HG02678 (cell line): ENCODE measurements around the gene ACAP2.
"Not testable (repeated sequence)": the region's sequence is repeated elsewhere in the genome, so short reads cannot be mapped to it uniquely, and the experiment has no call there.

Experiments used
- ATAC-seq: cut with Tn5 transposase; IDR thresholded peaks from one replicate; pipeline ENCODE4 v1.9.1; 2021; ENCODE audit warnings: mild to moderate bottlenecking, moderate library complexity; ENCODE audit not compliant: unreplicated experiment

Gene ACAP2

DNA sequence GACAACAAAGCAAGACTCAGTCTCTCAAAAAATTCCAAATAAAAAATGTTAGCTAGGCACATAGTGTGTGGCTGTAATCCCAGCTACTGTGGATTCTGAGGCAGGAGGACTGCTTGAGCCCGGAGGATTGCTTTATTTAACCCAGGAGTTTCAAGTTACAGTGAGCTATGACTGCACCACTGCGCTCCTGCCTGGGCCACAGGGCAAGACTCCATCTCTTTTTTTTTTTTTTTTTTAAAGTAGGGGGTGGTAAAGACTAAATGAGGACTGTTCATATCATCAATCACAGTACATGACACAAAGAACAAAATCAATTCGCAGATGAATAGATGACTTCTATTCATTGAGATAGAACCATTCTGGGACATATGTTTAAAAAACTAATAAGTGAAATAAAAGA is 48.1 kb downstream of the ACAP2 start:
- no peak for ATAC-seq

DNA sequence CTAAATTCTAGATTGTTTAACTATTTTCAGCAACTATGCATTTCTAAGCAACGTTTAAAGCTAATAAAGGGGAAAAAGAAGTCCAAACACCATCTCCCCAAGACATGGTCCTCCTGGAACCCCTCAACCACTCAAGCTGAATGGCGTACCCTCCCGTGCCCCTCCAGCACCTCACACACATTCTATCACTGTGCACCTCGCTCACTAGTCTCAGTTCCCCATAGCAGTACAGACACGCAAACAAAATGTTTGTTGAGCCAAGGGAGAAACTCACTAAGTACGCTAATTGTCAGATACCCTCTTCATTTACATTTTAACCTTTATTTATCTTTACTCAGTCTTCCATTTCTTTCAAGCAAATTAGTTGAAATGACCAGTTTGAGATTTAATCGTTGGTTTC is 48.8 kb downstream of the ACAP2 start:
- peak; percentile 70 for ATAC-seq

DNA sequence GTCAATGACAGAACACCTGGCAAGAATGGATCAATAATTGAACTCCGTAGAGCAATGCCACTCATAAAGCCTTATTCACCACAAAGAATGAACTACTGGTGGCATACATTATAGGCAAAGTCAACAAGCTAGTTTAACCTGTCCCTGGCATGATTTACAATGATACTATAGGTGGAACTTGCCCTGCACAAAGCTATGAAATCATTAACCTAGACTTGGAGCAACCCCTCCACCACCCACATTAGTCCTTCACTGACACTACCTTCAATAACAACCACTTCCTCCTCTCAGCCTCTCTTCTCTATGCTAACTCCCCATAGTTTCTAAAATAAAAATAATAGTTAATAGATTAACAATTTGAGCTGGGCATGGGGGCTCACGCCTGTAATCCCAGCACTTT is 54.4 kb downstream of the ACAP2 start:
- ATAC-seq: no peak

DNA sequence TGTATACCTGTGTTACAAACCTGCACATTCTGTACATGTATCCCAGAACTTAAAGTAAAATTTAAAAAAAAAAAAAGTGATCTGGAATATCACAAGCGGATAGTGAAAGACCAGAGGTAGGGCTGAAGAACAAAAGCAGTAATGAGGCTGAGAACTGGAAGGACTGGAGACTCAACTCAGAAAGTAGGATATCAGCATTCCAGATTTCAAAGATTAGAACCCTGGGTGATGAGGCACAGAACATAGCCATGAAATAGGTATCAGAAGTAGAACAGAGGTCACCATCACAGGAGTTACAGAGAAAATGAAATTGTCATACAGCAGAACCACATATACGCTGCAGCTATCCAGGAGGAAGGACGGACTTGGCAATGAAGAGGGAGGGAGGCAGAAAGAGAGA is 56.1 kb downstream of the ACAP2 start:
- no peak for ATAC-seq

DNA sequence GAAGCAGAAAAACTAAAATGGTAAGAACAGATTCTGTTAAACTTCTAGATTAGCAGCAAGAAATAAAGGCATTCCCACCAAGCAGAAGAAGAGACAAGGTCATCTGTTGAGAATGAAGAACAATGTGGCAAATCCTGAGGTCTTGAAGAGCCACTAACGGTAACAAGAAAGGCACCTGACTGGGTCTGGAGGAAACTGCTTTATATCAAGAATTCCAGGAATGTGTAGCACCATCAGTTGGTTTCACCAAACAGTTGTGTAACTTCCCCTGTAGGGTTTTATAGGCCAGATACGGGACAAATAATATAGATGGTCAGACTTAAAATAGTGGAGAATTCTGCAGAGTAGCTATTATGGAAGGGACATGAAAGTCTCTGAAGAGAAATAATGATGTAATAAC is 57.3 kb downstream of the ACAP2 start:
- ATAC-seq: no peak

DNA sequence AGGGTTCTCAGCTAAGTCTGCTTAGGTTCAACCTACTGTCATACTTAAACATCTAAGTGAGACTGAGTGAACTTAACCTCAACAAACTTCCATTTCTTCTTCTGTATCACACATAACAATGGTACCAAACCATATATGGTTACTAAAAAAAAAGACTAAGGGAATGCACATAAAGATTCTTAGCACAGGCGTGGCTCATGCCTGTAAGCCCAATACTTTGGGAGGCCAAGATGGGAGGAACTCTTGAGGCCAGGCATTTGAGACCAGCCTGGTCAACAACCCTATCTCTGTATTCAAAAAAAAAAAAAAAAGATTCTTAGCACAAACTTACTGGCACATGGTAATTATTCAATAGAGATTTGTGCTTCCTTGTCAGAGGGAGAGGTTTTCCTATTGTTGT is 57.9 kb downstream of the ACAP2 start:
- ATAC-seq: no peak

DNA sequence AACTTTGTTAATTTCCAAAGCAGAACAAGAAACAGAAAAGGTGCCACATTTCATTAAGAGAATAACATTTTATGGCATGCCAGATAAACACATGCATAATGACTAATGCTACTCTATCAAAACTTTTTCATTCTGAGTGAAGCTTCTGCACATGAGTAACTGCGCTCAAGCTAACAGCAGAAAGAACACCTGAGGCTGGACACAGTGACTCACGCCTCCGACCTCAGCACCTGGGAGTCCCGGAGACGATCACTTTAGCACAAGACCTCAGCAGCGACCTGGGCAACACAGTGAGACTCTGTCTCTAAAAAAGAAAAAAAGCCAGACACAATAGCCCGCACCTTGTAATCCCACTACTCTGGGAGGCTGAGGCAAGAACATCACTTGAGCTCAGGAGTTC is 70.6 kb downstream of the ACAP2 start:
- no peak for ATAC-seq

DNA sequence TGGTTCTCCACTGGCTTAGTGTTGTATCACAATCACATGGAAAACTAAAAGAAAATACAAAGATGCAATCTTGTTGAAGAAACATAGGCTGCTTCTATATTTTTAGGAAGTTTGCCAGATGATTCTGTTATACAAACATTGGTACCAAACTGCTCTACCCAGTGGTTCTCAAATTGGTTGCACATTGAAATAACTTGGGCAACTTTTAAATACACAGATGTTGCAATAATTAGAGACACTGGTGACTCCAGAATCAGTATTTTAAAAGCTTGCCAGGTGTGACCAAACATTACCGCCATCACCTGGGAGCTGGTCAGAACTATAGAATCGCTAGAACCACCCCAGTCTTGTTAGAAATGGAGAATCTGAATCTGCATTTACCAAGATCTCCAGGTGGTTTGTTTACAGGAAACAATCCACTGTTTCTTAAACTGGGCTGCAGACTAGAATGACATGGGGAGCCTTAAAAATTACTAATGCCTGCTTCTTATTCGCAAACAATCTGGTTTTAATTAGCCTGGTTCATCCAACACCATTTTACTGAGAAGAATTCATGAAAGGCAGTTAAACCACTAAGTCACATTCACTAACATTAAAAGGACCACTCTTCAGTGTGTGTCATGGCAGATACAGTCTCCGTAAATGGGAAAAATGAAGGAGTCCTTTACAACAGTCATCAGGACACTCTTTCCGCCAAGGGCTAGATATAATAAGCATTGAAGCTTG is 76.5 kb downstream of the ACAP2 start:
- ATAC-seq: no peak

DNA sequence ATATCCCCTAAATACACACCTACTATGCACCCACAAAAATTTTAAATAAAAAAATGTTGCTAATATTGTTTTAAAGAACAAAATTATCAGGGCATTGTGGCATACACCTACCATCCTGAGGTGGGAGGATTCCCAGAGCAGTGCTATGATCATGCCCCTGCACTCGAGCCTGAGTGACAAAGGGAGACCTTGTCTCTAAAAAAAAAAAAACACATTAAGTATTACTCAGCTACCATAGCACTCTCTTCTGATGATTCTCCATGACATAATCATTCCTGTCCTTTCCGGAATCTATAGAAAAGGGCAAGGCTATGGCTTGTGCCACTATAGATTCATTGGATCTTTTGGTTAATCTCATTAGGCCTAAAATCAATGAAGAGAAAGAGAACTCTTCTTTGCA is 77.4 kb downstream of the ACAP2 start:
- ATAC-seq: no peak

DNA sequence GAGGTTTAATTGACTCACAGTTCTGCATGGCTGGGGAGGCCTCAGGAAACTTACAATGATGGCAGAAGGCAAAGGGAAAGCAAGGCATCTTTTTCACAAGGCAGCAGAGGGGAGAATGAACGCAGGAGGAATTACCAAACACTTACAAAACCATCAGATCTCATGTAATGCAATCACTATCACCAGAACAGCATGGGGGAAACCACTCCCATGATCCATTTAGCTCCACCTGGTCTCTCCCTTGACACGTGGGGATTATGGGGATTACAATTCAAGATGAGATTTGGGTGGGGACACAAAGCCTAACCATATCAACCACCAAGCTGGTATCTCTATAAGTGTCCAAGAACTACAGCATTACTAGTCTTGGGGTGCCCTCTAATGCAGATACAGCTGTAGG is 85.0 kb downstream of the ACAP2 start:
- not testable (repeated sequence) for ATAC-seq

DNA sequence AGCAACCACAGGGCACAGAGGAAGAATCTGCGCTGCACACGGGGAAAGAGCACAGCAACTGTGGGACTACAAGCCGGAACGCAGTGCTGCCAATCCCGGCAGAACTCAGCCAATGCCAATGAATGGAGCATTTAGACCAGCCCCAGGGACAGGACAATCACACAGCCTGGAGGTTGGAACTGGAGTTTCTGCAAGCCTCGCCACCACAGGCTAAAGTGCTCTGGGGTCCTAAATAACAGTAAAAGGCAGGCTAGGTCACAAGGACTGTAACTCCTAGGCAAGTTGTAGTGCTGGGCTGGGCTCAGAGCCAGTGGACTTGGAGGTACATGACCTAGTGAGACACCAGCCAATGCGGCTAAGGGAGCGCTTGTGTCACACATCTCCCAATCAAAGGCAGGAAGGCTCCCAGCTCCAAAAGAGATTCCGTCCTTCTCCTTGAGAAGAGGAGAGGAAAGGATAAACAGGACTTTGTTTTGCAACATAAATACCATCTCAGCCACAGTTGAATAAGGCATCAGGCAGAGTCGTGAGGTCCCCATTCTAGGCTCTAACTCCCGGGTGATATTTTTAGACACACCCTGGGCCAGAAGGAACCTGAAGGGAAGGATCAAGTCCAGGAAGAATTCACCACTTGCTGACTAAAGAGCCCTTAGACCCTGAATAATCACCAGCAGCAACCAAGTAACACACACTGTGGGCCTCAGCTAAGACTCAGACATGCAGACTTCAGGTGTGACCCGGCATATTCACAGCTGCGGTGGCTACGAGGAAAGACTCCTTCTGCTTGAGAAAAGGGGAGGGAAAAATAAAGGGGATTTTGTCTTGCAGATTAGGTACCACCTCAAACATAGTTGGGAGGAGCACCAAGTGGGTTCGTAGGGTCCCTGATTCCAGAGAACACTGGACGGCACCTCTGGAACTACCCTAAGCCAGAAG is 86.4 kb downstream of the ACAP2 start:
- ATAC-seq: no peak

DNA sequence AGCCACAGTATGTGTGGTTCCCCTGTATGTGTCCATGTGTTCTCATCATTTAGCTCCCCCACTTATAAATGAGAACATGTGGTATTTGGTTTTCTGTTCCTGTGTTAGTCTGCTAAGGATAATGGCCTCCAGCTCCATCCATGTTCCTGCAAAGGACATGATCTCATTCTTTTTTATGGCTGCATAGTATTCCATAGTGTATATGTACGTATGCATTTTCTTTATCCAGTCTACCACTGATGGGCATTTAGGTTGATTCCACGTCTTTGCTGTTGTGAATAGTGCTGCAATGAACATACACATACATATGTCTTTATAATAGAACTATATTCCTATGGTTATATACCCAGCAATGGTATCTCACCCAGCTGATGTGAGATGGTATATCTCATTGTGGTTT is 88.8 kb downstream of the ACAP2 start:
- not testable (repeated sequence) for ATAC-seq

DNA sequence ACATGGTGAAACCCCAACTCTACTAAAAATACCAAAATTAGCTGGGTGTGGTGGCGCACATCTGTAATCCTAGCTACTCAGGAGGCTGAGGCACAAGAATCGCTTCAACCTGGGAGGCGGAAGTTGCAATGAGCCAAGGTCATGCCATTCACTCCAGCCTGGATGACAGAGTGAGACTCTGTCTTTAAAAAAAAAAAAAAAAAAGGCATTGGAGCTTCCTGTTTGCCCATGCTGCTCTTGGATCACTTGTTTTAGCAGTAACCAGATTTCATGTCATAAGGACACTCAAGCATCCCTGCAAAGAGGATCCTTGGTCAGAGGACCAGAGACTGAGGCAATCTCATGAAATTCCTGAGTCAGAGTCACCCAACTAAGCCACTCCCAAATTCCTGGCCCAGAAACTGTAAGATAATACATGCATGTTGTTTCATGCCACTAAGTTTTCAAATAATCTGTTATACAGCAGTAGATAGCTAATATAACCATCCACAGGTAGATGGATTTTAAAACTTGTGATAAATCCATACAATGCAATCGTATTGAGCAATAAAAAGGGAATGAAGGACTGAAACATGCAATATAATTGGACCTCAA is 89.8 kb downstream of the ACAP2 start:
- no peak for ATAC-seq

DNA sequence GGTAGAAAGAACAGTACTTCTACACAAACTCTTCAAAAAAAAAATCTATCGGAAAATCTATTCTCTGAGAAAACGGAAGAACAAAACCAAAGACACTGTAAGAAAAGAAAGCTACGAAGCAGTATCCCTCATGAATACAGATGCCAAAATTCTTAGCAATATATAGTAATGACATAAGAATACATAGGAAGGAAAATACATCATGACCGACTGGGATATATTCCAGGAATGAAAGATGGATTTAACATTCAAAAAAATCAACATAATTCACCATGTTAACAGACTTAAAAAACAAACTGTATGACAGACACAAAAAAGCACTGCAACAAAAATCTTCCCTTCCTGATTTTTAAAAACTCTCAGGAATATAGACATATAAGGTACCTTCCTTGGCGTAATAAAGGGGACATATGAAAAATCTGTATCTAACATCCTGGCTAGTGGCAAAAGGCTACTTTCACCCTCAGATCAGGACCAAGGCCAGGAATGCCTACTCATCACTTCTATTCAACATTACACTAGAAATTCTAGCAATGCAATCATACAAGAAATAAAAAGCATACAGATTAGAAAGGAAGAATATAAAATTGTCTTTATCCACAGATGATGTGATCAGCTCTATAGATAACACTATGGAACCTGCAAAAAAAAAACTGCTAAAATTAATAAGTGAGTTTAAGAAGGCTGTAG is 94.2 kb downstream of the ACAP2 start:
- no peak for ATAC-seq

DNA sequence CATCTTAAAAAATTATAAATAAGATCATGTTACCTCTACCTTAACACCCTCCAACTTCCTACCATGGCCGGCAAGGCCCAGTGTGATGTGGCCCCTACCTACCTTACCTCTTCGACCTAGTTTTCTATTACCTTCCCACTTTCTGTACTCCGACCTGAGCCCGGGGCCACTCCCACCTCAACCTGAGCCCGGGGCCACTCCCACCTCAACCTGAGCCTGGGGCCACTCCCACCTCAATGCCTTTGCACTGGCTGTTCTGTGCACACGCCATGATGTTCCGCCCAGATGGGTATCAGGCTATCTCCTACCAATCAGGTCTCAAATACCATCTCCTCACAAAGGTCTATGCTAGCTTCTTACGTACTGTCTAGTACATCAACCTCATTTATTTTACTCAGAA is 105.1 kb downstream of the ACAP2 start:
- no peak for ATAC-seq

DNA sequence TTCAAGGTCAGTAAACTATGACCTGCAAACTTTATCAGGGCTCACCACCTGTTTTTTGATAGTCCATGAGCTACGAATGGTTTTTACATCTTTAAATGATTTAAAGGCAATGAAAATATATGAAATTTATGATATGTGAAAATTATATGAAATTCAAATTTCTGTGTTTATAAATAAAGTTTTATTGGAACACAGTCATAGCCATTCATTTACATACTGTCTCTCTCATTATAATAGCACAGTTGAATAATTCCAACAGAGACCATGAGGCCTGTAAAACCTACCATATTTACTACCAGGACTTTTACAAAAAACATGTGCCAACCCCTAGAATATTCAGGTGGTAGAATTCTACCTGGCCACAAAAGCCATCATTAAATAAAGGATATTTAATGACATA is 107.9 kb downstream of the ACAP2 start:
- ATAC-seq: no peak

DNA sequence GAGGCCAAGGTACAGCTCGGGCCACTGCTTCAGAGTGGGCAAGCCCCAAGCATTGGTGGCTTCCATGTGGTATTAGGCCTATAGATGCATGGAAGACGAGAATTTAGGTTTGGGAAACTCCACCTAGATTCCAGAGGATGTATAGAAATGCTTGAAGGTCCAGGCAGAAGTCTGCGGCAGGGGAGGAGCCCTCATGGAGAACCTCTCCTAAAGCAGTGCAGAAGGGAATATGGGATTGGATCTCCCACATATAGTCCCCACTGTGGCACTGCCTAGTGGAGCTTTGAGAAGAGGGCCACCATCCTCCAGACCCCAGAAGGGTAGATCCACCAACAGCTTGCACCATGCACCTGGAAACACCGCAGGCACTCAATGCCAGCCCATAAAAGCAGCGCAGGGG is 123.8 kb downstream of the ACAP2 start:
- ATAC-seq: no peak

DNA sequence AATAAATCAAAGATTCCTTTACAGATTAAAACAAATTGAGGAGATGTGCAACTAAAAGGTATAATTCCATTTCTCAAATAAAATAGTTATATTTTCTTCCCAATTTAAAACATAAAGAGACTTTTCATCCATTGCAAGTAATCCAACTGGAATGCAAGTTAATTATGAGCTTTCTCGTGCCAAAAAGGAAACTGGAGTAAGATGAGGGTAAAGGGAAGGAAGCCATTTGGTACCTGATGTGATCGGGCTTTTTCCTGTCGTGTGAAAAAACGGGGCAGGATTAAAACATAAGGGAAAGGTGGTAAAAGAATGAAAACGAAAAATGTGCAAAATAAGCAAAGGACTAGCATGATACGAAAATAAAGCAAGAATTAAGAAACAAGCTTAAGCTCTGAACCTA is 130.1 kb downstream of the ACAP2 start:
- ATAC-seq: no peak

DNA sequence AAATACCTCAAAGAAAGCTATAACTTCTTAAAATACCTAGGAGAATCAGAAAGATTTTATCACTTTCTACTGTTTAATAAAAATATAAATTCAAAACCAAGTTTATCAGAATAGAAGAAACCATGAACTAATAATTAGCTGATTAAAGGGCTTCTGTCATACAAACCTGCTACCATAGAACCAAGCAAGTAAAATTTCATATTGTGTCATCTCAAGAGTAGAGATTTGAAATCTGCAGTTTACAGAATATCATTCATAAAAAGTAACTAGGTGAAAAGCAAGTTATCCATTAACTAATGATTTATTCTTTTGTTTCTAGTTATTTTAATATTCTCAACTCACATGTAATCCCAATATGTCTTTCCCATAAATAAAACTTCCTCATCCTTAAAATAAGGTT is 135.1 kb downstream of the ACAP2 start:
- no peak for ATAC-seq

DNA sequence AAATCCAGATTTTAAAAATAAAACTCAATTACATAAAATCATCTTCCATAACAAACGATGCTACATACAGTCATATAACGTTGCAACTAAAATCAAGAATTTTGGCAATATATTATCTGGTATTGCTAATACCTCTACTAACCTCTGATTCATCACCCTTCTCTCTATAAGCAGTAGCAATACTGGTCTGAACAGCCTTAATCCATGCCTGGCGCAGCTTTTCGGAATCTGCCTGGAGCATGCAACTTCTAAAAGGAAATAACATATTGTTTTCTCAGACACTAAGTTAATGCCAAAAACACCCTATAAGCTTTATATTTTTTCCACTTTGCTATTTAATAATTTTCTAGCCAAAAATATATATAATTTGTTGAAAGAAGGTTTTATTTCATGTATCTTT is 136.5 kb downstream of the ACAP2 start:
- ATAC-seq: no peak

DNA sequence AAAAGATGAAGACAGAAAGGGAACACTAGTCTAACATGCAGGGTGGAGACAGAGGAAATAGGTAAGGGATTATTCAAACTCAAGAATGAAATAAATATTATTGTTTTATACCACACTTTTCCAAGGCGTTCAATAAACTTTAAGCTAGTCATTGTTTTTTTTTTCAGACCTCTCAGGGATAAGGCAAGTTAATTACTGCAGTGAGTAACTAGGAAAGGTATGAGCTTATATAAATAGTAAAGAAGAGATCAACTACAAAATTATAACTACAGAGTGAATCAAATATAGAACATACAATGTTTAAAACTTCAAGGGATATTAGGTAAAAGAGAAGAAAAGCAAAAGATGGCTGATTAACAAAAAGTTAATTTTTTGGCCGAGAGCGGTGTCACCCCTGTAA is 140.4 kb downstream of the ACAP2 start:
- ATAC-seq: no peak
